ENCODE data around the gene ZNF275.
"Not testable (repeated sequence)": the region's sequence is repeated elsewhere in the genome, so short reads cannot be mapped to it uniquely, and the experiment has no call there.

The ZNF275 gene

GRCh38 chrX:153387987-153388721, 54.2 kb downstream of the ZNF275 start:
- no peak for ATAC-seq

GRCh38 chrX:153388722-153389459, 54.9 kb downstream of the ZNF275 start:
- no peak for ATAC-seq
- DNase-seq = no peak

More at GRCh38 chrX:153387987-153388721, 54.2 kb downstream of the ZNF275 start:
- no peak for DNase-seq

- DNase-seq, ATAC-seq: not testable (repeated sequence)
Observed at GRCh38 chrX:153389460-153389768, 55.5 kb downstream of the ZNF275 start.

- DNase-seq = no peak
- no peak for ATAC-seq
Observed at GRCh38 chrX:153392642-153393321, 58.8 kb downstream of the ZNF275 start.

GRCh38 chrX:153394612-153395011, 60.7 kb downstream of the ZNF275 start:
- ATAC-seq (no peak), DNase-seq (no peak)

- ATAC-seq (no peak), DNase-seq (no peak)
Observed at GRCh38 chrX:153395613-153396319, 61.8 kb downstream of the ZNF275 start.

- no peak for ATAC-seq
- DNase-seq = no peak
Observed at GRCh38 chrX:153396320-153397195, 62.6 kb downstream of the ZNF275 start.

- ATAC-seq (no peak), DNase-seq (no peak)
Observed at GRCh38 chrX:153397256-153397960, 63.5 kb downstream of the ZNF275 start.

- ATAC-seq (no peak), DNase-seq (no peak)
Observed at GRCh38 chrX:153398275-153398960, 64.5 kb downstream of the ZNF275 start.

- DNase-seq (peak; percentile 66), ATAC-seq (peak; percentile 77)
Observed at GRCh38 chrX:153400146-153401132, 66.5 kb downstream of the ZNF275 start.

GRCh38 chrX:153401133-153401764, 67.3 kb downstream of the ZNF275 start, which contains the start of gene PNMA6E:
TSS of gene PNMA6E (minus strand) at chrX:153401350. CDS start at chrX:153398849, 2,501 bp downstream.
- DNase-seq (no peak), ATAC-seq (no peak)
